ENCODE measurements around the gene H2BK1.
A peak's percentile ranks its signal among the peaks of the same experiment; 100 is the strongest.

Gene H2BK1

GRCh38 chr7:151231080-151231479 is 20.8 kb upstream of the H2BK1 start:
- DNase-seq, result no peak

- DNase-seq, result no peak
Observed at GRCh38 chr7:151229249-151229648, 19.0 kb upstream of the H2BK1 start.

- no peak for DNase-seq
Observed at GRCh38 chr7:151228024-151228866, 18.0 kb upstream of the H2BK1 start.

GRCh38 chr7:151226875-151227782 is 16.8 kb upstream of the H2BK1 start, which contains the start of gene ABCF2:
TSS of gene ABCF2 (minus strand) at chr7:151227205. CDS start at chr7:151226458, 747 bp downstream.
- DNase-seq, result peak; percentile 96

GRCh38 chr7:151226560-151226874 is 16.2 kb upstream of the H2BK1 start:
- no peak for DNase-seq

GRCh38 chr7:151225948-151226510 is 15.7 kb upstream of the H2BK1 start:
- no peak for DNase-seq

- no peak for DNase-seq
Observed at GRCh38 chr7:151223728-151224127, 13.4 kb upstream of the H2BK1 start.

- DNase-seq, result no peak
Observed at GRCh38 chr7:151218170-151218569, 7.9 kb upstream of the H2BK1 start.

- DNase-seq, result no peak
Observed at GRCh38 chr7:151215396-151215795, 5.1 kb upstream of the H2BK1 start.

GRCh38 chr7:151213826-151214225 is 3.5 kb upstream of the H2BK1 start:
- no peak for DNase-seq

- DNase-seq, result no peak
Observed at GRCh38 chr7:151212626-151213025, 2.3 kb upstream of the H2BK1 start.

- DNase-seq, result no peak
Observed at GRCh38 chr7:151211155-151211772, 976 bp upstream of the H2BK1 start.

- no peak for DNase-seq
Observed at GRCh38 chr7:151209588-151209987, 700 bp downstream of the H2BK1 start.

- no peak for DNase-seq
Observed at GRCh38 chr7:151208253-151208862, 1.9 kb downstream of the H2BK1 start.

GRCh38 chr7:151207804-151208203 is 2.5 kb downstream of the H2BK1 start:
- no peak for DNase-seq

GRCh38 chr7:151207315-151207714 is 3.0 kb downstream of the H2BK1 start:
- DNase-seq, result no peak

- no peak for DNase-seq
Observed at GRCh38 chr7:151206914-151207313, 3.4 kb downstream of the H2BK1 start.

- no peak for DNase-seq
Observed at GRCh38 chr7:151205730-151206129, 4.6 kb downstream of the H2BK1 start.

- no peak for DNase-seq
Observed at GRCh38 chr7:151204383-151205032, 5.8 kb downstream of the H2BK1 start.

- no peak for DNase-seq
Observed at GRCh38 chr7:151202836-151203235, 7.5 kb downstream of the H2BK1 start.

GRCh38 chr7:151201751-151202150 is 8.5 kb downstream of the H2BK1 start:
- DNase-seq, result no peak

- no peak for DNase-seq
Observed at GRCh38 chr7:151201344-151201743, 8.9 kb downstream of the H2BK1 start.
